IMR-90 (cell line): Measurements from ENCODE around the gene KLK10. TPM values are rescaled to one million over a fixed set of nuclear protein-coding genes. Genes with fewer than 3 reads are reported as not detected.
A peak's percentile ranks its signal among the peaks of the same experiment; 100 is the strongest.

Source experiments
- ATAC-seq: fragments of 200-7000 bp; cut with Tn5 transposase; 2 replicates; pipeline ENCODE4 v1.9.1; 2020; ENCODE audit warnings: low read depth, mild to moderate bottlenecking, moderate library complexity
- BruUV-seq: library from RNA; stranded (reverse); fragments of 400-500 nt; replicated peaks from 2 replicates; lab custom pipeline; 2021; lab: Mats Ljungman, UMichigan
- CTCF ChIA-PET: fragments of 300-600 bp; formaldehyde crosslinking; extraction: SDS; loops from one replicate; lab custom pipeline; 2021; ENCODE audit warnings: antibody characterized with exemption; lab: Yijun Ruan, JAX
- POLR2A ChIA-PET: fragments of 300-600 bp; sonication (Branson Sonifier 250); formaldehyde crosslinking; loops from one replicate; lab custom pipeline; 2022; ENCODE audit warnings: antibody characterized with exemption; ENCODE audit not compliant: unreplicated experiment; lab: Charles Lee
- DNase-seq: peaks from one replicate; pipeline ENCODE4 v3.0.0; 2013
- H2AFZ ChIP-seq: replicated peaks from 2 replicates; pipeline ENCODE3; 2013; ENCODE audit warnings: low read length, mild to moderate bottlenecking; ENCODE audit not compliant: poor library complexity
- H2AK5ac ChIP-seq: 2 replicates; pipeline ENCODE4 v1.6.1; 2013; ENCODE audit warnings: low read depth, low read length, inconsistent platforms
- H2AK9ac ChIP-seq: replicated peaks from 2 replicates; pipeline ENCODE3; 2013; ENCODE audit warnings: mild to moderate bottlenecking, low read depth, low read length, moderate library complexity; ENCODE audit not compliant: poor library complexity
- H2BK120ac ChIP-seq: 2 replicates; pipeline ENCODE4 v1.6.1; 2013; ENCODE audit warnings: low read depth, low read length, inconsistent platforms
- H2BK15ac ChIP-seq: 3 replicates; pipeline ENCODE4 v1.6.1; 2013; ENCODE audit warnings: low read depth, low read length, inconsistent platforms
- H2BK20ac ChIP-seq: 2 replicates; pipeline ENCODE4 v1.6.1; 2013; ENCODE audit warnings: low read depth, mild to moderate bottlenecking, inconsistent platforms, low read length, moderate library complexity
- H2BK5ac ChIP-seq: 2 replicates; pipeline ENCODE4 v1.6.1; 2013; ENCODE audit warnings: mild to moderate bottlenecking, low read depth, low read length, inconsistent platforms; ENCODE audit not compliant: poor library complexity, severe bottlenecking
- H3K14ac ChIP-seq: replicated peaks from 2 replicates; pipeline ENCODE4 v1.6.1; 2013; ENCODE audit warnings: low read depth, low read length, inconsistent platforms
- H3K18ac ChIP-seq: 2 replicates; pipeline ENCODE4 v1.6.1; 2013; ENCODE audit warnings: low read depth, low read length, control low read depth
- H3K23ac ChIP-seq: 2 replicates; pipeline ENCODE4 v1.6.1; 2013; ENCODE audit warnings: low read depth, low read length, inconsistent platforms
- H3K27ac ChIP-seq: 2 replicates; pipeline ENCODE4 v1.5.1; 2013; ENCODE audit warnings: mild to moderate bottlenecking, control low read depth, low read length; ENCODE audit not compliant: insufficient read depth
- H3K27me3 ChIP-seq: 2 replicates; pipeline ENCODE4 v1.6.1; 2013; ENCODE audit warnings: low read length; ENCODE audit not compliant: control insufficient read depth, insufficient read depth
- H3K36me3 ChIP-seq: 2 replicates; pipeline ENCODE4 v1.6.1; 2013; ENCODE audit warnings: low read length, mixed read lengths; ENCODE audit not compliant: control insufficient read depth, insufficient read depth
- H3K4ac ChIP-seq: 2 replicates; pipeline ENCODE4 v1.6.1; 2013; ENCODE audit warnings: low read depth, low read length, inconsistent platforms
- H3K4me1 ChIP-seq: 2 replicates; pipeline ENCODE4 v1.6.1; 2013; ENCODE audit warnings: low read length, mixed read lengths; ENCODE audit not compliant: control insufficient read depth, insufficient read depth
- H3K4me2 ChIP-seq: 2 replicates; pipeline ENCODE4 v1.6.1; 2013; ENCODE audit warnings: low read depth, mild to moderate bottlenecking, control low read depth, low read length, moderate library complexity
- H3K4me3 ChIP-seq: 2 replicates; pipeline ENCODE4 v1.5.1; 2013; ENCODE audit warnings: low read depth, mild to moderate bottlenecking, control low read depth, low read length, moderate library complexity; ENCODE audit not compliant: insufficient read depth
- H3K56ac ChIP-seq: 2 replicates; pipeline ENCODE4 v1.6.1; 2013; ENCODE audit warnings: low read length, inconsistent platforms; ENCODE audit not compliant: insufficient read depth; ENCODE audit errors: extremely low read depth
- H3K79me1 ChIP-seq, 2 experiments: 2 replicates each; pipeline ENCODE4 v1.6.1; 2013; ENCODE audit warnings: low read length in 2 of 2, inconsistent platforms in 1 of 2, low read depth in 1 of 2
- H3K9ac ChIP-seq: 2 replicates; pipeline ENCODE4 v1.6.1; 2013; ENCODE audit warnings: low read depth, low read length, control low read depth
- H3K9me1 ChIP-seq: 2 replicates; pipeline ENCODE4 v1.6.1; 2013; ENCODE audit warnings: low read length, inconsistent platforms; ENCODE audit not compliant: insufficient read depth
- H3K9me3 ChIP-seq: 2 replicates; pipeline ENCODE4 v1.6.1; 2013; ENCODE audit warnings: low read length; ENCODE audit not compliant: control insufficient read depth, insufficient read depth
- H4K20me1 ChIP-seq: 2 replicates; pipeline ENCODE4 v1.6.1; 2013; ENCODE audit warnings: low read length, inconsistent platforms; ENCODE audit not compliant: insufficient read depth
- H4K5ac ChIP-seq: 2 replicates; pipeline ENCODE4 v1.6.1; 2013; ENCODE audit warnings: mild to moderate bottlenecking, low read depth, low read length, control low read depth
- H4K8ac ChIP-seq, 2 experiments: 2 replicates each; pipeline ENCODE4 v1.6.1; 2013; ENCODE audit warnings: low read depth in 2 of 2, low read length in 2 of 2, control low read depth in 1 of 2, inconsistent platforms in 1 of 2
- H4K91ac ChIP-seq: 2 replicates; pipeline ENCODE4 v1.6.1; 2013; ENCODE audit warnings: low read depth, low read length, inconsistent platforms; ENCODE audit not compliant: insufficient read depth
- BHLHE40 ChIP-seq: fragments of 150-350 bp; IDR thresholded peaks from 2 replicates; pipeline ENCODE4 v1.6.1; 2016; ENCODE audit warnings: mild to moderate bottlenecking, low read depth, low read length
- CEBPB ChIP-seq: IDR thresholded peaks from 2 replicates; pipeline ENCODE4 v1.6.1; 2012; ENCODE audit warnings: low read depth, low read length, improper control_type of control experiment
- CHD1 ChIP-seq: IDR thresholded peaks from 2 replicates; pipeline ENCODE4 v1.6.1; 2012; ENCODE audit warnings: low read depth, low read length, improper control_type of control experiment
- FOS ChIP-seq: fragments of 150-350 bp; IDR thresholded peaks from 2 replicates; pipeline ENCODE4 v1.6.1; 2016; ENCODE audit warnings: low read depth, low read length
- MXI1 ChIP-seq: IDR thresholded peaks from 2 replicates; pipeline ENCODE4 v1.6.1; 2012; ENCODE audit warnings: low read depth, mild to moderate bottlenecking, low read length, moderate library complexity, borderline replicate concordance
- NFE2L2 ChIP-seq: fragments of 150-350 bp; IDR thresholded peaks from 2 replicates; pipeline ENCODE4 v1.6.1; 2016; ENCODE audit warnings: low read depth, mild to moderate bottlenecking, low read length
- POLR2A ChIP-seq: IDR thresholded peaks from 2 replicates; pipeline ENCODE4 v1.6.1; 2012; ENCODE audit warnings: mild to moderate bottlenecking, low read depth, low read length
- RAD21 ChIP-seq: IDR thresholded peaks from 2 replicates; pipeline ENCODE4 v1.6.1; 2012; ENCODE audit warnings: low read length, improper control_type of control experiment
- RCOR1 ChIP-seq: IDR thresholded peaks from 2 replicates; pipeline ENCODE4 v1.6.1; 2012; ENCODE audit warnings: mild to moderate bottlenecking, low read length, improper control_type of control experiment; ENCODE audit not compliant: insufficient replicate concordance
- RFX5 ChIP-seq: IDR thresholded peaks from 2 replicates; pipeline ENCODE4 v1.8.0; 2012; ENCODE audit warnings: low read depth, mild to moderate bottlenecking, low read length, moderate library complexity
- SMC3 ChIP-seq: fragments of 150-350 bp; IDR thresholded peaks from 2 replicates; pipeline ENCODE4 v1.6.1; 2016; ENCODE audit warnings: low read depth, mild to moderate bottlenecking, antibody characterized with exemption, low read length, moderate library complexity
- WGBS, 2 experiments: methylation state at CpG; one replicate each; pipeline versions ENCODE4 v1.1.5 to v1.1.7; 2013; ENCODE audit warnings: missing lambda C conversion rate in 2 of 2; ENCODE audit not compliant: insufficient read length in 1 of 2; ENCODE audit errors: extremely low coverage in 2 of 2; 5-methylcytosine and 5-hydroxymethylcytosine counted together
- dilution Hi-C: fragments of 300-500 bp; cut with HindIII; formaldehyde crosslinking; loops from one replicate; pipeline ENCODE4 v1.14.3; 2018; ENCODE audit warnings: low sequenced_read_pairs; ENCODE audit not compliant: unreplicated experiment
- in situ Hi-C: fragments of 300-500 bp; cut with MboI; formaldehyde crosslinking; loops from 3 replicates; pipeline ENCODE4 v1.14.3; 2019; ENCODE audit warnings: low sequenced_read_pairs, inconsistent platforms, mixed read lengths
- intact Hi-C: fragments of 100-400 bp; cut with micrococcal nuclease; formaldehyde crosslinking; loops from 2 replicates; pipeline ENCODE4 v1.10.0; 2022
- polyA plus RNA-seq, 3 experiments: library from polyadenylated mRNA; depleted of rRNA; stranded (reverse); fragments of >200 nt; gene quantifications; 2 replicates each; pipeline ENCODE4 v1.2.3, GENCODE V29; 2012; ENCODE audit warnings: low replicate concordance in 1 of 3
- total RNA-seq: library from RNA; depleted of rRNA; stranded (reverse); fragments of >200 nt; gene quantifications from 2 replicates; pipeline ENCODE4 v1.2.3, GENCODE V29; 2012
- TF ChIP-seq, protein P1 (sequence below): conservative IDR thresholded peaks from 2 replicates; pipeline ENCODE4 v1.5.1; 2012; ENCODE audit warnings: mild to moderate bottlenecking, low read depth, low read length, improper control_type of control experiment
- TF ChIP-seq, protein P2 (sequence below): fragments of 150-350 bp; IDR thresholded peaks from 2 replicates; pipeline ENCODE4 v1.6.1; 2016; ENCODE audit warnings: low read depth, mild to moderate bottlenecking, low read length, moderate library complexity, borderline replicate concordance
- TF ChIP-seq, protein P3 (sequence below): fragments of 150-350 bp; IDR thresholded peaks from 2 replicates; pipeline ENCODE4 v1.6.1; 2017; ENCODE audit warnings: mild to moderate bottlenecking, antibody characterized with exemption, low read length, low read depth

Gene KLK10
- total and polyA plus RNA-seq, 2 of the 4 experiments (the other 2 are of a cell fraction): not detected

DNA sequence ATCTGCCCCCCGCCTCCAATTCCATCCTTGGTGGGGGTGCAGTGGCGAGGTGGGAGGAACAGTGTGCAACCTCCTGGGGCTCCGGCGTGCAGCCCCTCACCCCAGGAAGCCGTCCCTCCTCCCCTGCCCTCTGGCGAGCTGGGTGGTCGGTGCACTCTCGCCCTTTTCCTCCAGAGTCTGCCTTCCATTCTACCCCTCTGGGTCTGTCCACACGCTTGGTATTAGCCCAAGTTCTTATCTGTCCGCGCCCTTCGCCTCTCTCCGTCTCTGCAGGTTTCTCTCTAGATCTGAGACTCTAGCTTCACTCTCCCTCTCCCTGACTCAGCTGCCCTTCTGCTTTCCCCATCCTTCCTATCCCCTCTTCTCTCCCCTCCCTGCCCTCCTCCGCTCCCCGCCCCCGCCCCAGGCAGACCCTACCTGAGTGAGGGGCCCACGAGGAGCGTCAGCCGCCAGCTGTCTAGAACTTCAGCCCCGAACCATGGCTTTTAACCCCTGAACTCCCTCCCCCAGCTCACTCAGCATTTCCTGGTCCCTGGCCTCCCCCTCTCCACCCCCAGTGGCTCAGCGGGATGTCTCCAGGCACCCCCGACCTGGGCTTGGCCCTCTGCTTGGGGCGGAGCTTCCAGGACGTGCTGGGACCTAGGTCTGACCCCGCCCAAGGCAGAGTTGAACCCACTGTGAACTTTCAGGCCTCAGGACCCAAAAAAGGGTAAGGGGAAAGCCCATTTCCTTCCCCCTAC lies 45.9 kb upstream of the KLK10 start:
- 0% methylated on average over 2 of the region's 25 CpGs; no CpG with 5 or more reads in 1 of the 2 experiments for WGBS, 2 experiments
- H2BK20ac ChIP-seq: no peak overlapping the region
- no peak overlapping the region for H3K9ac ChIP-seq
- no peak overlapping the region for H3K14ac ChIP-seq
- H3K4ac ChIP-seq: no peak overlapping the region
- no peaks in the 10 kb centered on the region for H3K79me1 ChIP-seq
- ChIA-PET POLR2A (no interaction called here), CTCF (no interaction called here)
- no peak overlapping the region for H4K91ac ChIP-seq
- H3K4me1 ChIP-seq: no peaks in the 10 kb centered on the region
- H3K56ac ChIP-seq: no peak overlapping the region
- H2AFZ ChIP-seq: peak overlapping the region; percentile 43
- no peaks in the 10 kb centered on the region for H3K9me1 ChIP-seq
- H2AK5ac ChIP-seq: no peak overlapping the region
- no peak for TF ChIP-seq BHLHE40
- TF ChIP-seq RFX5: no peak
- no peak for TF ChIP-seq POLR2A
- TF ChIP-seq, protein P1, sequence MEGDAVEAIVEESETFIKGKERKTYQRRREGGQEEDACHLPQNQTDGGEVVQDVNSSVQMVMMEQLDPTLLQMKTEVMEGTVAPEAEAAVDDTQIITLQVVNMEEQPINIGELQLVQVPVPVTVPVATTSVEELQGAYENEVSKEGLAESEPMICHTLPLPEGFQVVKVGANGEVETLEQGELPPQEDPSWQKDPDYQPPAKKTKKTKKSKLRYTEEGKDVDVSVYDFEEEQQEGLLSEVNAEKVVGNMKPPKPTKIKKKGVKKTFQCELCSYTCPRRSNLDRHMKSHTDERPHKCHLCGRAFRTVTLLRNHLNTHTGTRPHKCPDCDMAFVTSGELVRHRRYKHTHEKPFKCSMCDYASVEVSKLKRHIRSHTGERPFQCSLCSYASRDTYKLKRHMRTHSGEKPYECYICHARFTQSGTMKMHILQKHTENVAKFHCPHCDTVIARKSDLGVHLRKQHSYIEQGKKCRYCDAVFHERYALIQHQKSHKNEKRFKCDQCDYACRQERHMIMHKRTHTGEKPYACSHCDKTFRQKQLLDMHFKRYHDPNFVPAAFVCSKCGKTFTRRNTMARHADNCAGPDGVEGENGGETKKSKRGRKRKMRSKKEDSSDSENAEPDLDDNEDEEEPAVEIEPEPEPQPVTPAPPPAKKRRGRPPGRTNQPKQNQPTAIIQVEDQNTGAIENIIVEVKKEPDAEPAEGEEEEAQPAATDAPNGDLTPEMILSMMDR: no peak
- no peak for TF ChIP-seq RCOR1
- TF ChIP-seq, protein P2, sequence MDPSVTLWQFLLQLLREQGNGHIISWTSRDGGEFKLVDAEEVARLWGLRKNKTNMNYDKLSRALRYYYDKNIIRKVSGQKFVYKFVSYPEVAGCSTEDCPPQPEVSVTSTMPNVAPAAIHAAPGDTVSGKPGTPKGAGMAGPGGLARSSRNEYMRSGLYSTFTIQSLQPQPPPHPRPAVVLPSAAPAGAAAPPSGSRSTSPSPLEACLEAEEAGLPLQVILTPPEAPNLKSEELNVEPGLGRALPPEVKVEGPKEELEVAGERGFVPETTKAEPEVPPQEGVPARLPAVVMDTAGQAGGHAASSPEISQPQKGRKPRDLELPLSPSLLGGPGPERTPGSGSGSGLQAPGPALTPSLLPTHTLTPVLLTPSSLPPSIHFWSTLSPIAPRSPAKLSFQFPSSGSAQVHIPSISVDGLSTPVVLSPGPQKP: no peak
- no peak for TF ChIP-seq CHD1
- TF ChIP-seq RAD21: no peak
- TF ChIP-seq FOS: no peak
- TF ChIP-seq CEBPB: no peak
- TF ChIP-seq, protein P3, sequence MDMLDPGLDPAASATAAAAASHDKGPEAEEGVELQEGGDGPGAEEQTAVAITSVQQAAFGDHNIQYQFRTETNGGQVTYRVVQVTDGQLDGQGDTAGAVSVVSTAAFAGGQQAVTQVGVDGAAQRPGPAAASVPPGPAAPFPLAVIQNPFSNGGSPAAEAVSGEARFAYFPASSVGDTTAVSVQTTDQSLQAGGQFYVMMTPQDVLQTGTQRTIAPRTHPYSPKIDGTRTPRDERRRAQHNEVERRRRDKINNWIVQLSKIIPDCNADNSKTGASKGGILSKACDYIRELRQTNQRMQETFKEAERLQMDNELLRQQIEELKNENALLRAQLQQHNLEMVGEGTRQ: no peak
- TF ChIP-seq NFE2L2: no peak
- no peak for TF ChIP-seq MXI1
- no peak for TF ChIP-seq SMC3
- peak overlapping the region; percentile 14; the same call in 1 of the 2 replicates for H3K4me3 ChIP-seq
- no peak overlapping the region for H4K8ac ChIP-seq
- ATAC-seq: no peak; the same call in 1 of the 2 replicates
- BruUV-seq: no TSS peak
- H3K27ac ChIP-seq: no peak overlapping the region
- DNase-seq: no peak
- H2BK120ac ChIP-seq: no peak overlapping the region
- no peak overlapping the region for H2BK5ac ChIP-seq
- in situ Hi-C loops (no loop called here), intact Hi-C loops (no loop called here), dilution Hi-C loops (no loop called here)
- H2AK9ac ChIP-seq: no peak overlapping the region
- no peak overlapping the region for H3K18ac ChIP-seq
- no peaks in the 10 kb centered on the region for H4K20me1 ChIP-seq
- no peak overlapping the region for H3K23ac ChIP-seq
- H3K9me3 ChIP-seq: peaks cover 2% of the 10 kb centered on the region; the same call in 1 of the 2 replicates
- no peaks in the 10 kb centered on the region for H3K36me3 ChIP-seq
- no peaks in the 10 kb centered on the region for H3K27me3 ChIP-seq
- H2BK15ac ChIP-seq: no peak overlapping the region
- H4K5ac ChIP-seq: no peak overlapping the region
- H3K4me2 ChIP-seq: peak overlapping the region; percentile 21; the same call in 1 of the 2 replicates
